Fibroblast of lung (primary cell): ENCODE measurements around the gene LGALS7. TPM values are rescaled to one million over a fixed set of nuclear protein-coding genes. Genes with fewer than 3 reads are reported as not detected.
A peak's percentile ranks its signal among the peaks of the same experiment; 100 is the strongest.
"Not testable (repeated sequence)": the region's sequence is repeated elsewhere in the genome, so short reads cannot be mapped to it uniquely, and the experiment has no call there.

ENCODE experiments used
- DNase-seq, 2 donors: peaks; one replicate each; pipeline versions ENCODE4 v3.0.0 to v3.0.0-alpha.2; 2010; ENCODE audit warnings: low read depth in 2 of 2
- H2AFZ ChIP-seq: 2 replicates; pipeline ENCODE4 v1.5.1; 2012; ENCODE audit warnings: low read length, control low read depth, inconsistent platforms
- H3K27ac ChIP-seq: 2 replicates; pipeline ENCODE4 v1.5.1; 2011; ENCODE audit warnings: low read length, control low read depth; ENCODE audit not compliant: insufficient read depth
- H3K27me3 ChIP-seq: 2 replicates; pipeline ENCODE4 v1.5.1; 2011; ENCODE audit warnings: mild to moderate bottlenecking, low read length; ENCODE audit not compliant: control insufficient read depth, insufficient read depth
- H3K36me3 ChIP-seq: 2 replicates; pipeline ENCODE4 v1.5.1; 2011; ENCODE audit warnings: low read length; ENCODE audit not compliant: control insufficient read depth, insufficient read depth
- H3K4me1 ChIP-seq: 2 replicates; pipeline ENCODE4 v1.5.1; 2011; ENCODE audit warnings: low read length; ENCODE audit not compliant: control insufficient read depth, insufficient read depth; ENCODE audit errors: extremely low read depth
- H3K4me2 ChIP-seq: 2 replicates; pipeline ENCODE4 v1.5.1; 2011; ENCODE audit warnings: low read length, control low read depth; ENCODE audit not compliant: insufficient read depth; ENCODE audit errors: extremely low read depth
- H3K4me3 ChIP-seq, 4 experiments: fragments of 200-600 bp in 1 of 4; sonication (generic) in 1 of 4; replicated peaks in 1 of 4; 2 replicates each; pipeline ENCODE4 v1.5.1; 2011 to 2016; ENCODE audit warnings: low read length in 4 of 4, low read depth in 3 of 4, mild to moderate bottlenecking in 3 of 4, control low read depth in 2 of 4, inconsistent platforms in 1 of 4, mixed read lengths in 1 of 4; ENCODE audit not compliant: insufficient read depth in 1 of 4; ENCODE audit errors: control extremely low read depth in 1 of 4
- H3K79me2 ChIP-seq: 2 replicates; pipeline ENCODE4 v1.5.1; 2012; ENCODE audit warnings: mild to moderate bottlenecking, low read length, inconsistent platforms; ENCODE audit not compliant: control insufficient read depth, insufficient read depth
- H3K9ac ChIP-seq: 2 replicates; pipeline ENCODE4 v1.5.1; 2011; ENCODE audit warnings: mild to moderate bottlenecking, low read length, control low read depth; ENCODE audit not compliant: insufficient read depth
- H3K9me3 ChIP-seq: 2 replicates; pipeline ENCODE4 v1.5.1; 2012; ENCODE audit warnings: low read depth, low read length; ENCODE audit not compliant: control insufficient read depth, insufficient read depth
- H4K20me1 ChIP-seq: 2 replicates; pipeline ENCODE4 v1.5.1; 2011; ENCODE audit warnings: low read length; ENCODE audit not compliant: control insufficient read depth, insufficient read depth; ENCODE audit errors: extremely low read depth
- CTCF ChIP-seq, 2 donors: IDR thresholded peaks in 1 of 2; conservative IDR thresholded peaks in 1 of 2; 1 replicate in 1 of 2; 2 replicates in 1 of 2; pipeline ENCODE4 v1.5.1; 2011 to 2012; ENCODE audit warnings: low read length in 2 of 2, control low read depth in 1 of 2, inconsistent platforms in 1 of 2, low read depth in 1 of 2, mild to moderate bottlenecking in 1 of 2
- EZH2 ChIP-seq: IDR thresholded peaks from 2 replicates; pipeline ENCODE4 v1.5.1; 2012; ENCODE audit warnings: low read length, control low read depth, mild to moderate bottlenecking; ENCODE audit errors: missing control alignments
- polyA plus RNA-seq, 2 donors: library from polyadenylated mRNA; depleted of rRNA in 1 of 2; stranded (reverse) in 1 of 2; unstranded in 1 of 2; fragments of >200 nt; gene quantifications; 2 replicates each; pipeline ENCODE4 v1.2.1, GENCODE V29; 2011 to 2012; ENCODE audit warnings: missing spikeins in 1 of 2
- total RNA-seq: library from RNA; depleted of rRNA; stranded (reverse); fragments of >200 nt; gene quantifications from 2 replicates; pipeline ENCODE4 v1.2.1, GENCODE V29; 2014

Gene LGALS7
- total and polyA plus RNA-seq, 2 donors (not counting 1 experiment from before 2014, with no cell fraction given) = not detected

DNA sequence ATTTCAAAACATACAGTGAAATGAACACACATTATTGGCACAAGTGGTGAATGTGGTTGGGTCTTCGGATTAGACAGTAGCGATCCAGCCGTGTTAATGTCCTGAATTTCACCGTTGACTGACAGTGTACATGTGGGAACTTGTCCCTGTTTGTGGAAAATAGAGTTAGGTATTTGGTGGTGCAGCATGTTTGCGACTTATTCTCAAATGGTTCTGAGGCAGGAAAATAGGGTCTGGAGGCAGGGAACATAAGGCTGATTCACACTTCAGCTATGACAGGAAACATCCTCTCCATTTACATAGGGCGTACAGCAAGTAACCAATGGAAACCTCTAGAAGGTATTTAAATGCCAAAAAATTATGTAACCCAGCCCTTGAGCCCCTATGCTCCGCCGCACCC lies 19.9 kb upstream of the LGALS7 start:
- no peaks in the 10 kb centered on the region for H4K20me1 ChIP-seq
- TF ChIP-seq EZH2 = no peak
- no peak for TF ChIP-seq CTCF (conservative IDR thresholded peaks at IDR 0.05 in 1 of 2, IDR thresholded peaks at IDR 0.05 in 1 of 2; ENCODE audit: low read depth in 1 of 2, low read length in 2 of 2)
- no peak overlapping the region for H3K9ac ChIP-seq
- H3K4me2 ChIP-seq = no peak overlapping the region
- H3K27ac ChIP-seq = no peak overlapping the region
- H3K79me2 ChIP-seq = no peaks in the 10 kb centered on the region
- no peak overlapping the region for H3K4me3 ChIP-seq
- no peaks in the 10 kb centered on the region for H3K4me1 ChIP-seq
- H3K27me3 ChIP-seq = no peaks in the 10 kb centered on the region
- no peak overlapping the region for H2AFZ ChIP-seq
- no peaks in the 10 kb centered on the region for H3K36me3 ChIP-seq
- no peaks in the 10 kb centered on the region for H3K9me3 ChIP-seq
- DNase-seq = peak; percentile 29 to 50

DNA sequence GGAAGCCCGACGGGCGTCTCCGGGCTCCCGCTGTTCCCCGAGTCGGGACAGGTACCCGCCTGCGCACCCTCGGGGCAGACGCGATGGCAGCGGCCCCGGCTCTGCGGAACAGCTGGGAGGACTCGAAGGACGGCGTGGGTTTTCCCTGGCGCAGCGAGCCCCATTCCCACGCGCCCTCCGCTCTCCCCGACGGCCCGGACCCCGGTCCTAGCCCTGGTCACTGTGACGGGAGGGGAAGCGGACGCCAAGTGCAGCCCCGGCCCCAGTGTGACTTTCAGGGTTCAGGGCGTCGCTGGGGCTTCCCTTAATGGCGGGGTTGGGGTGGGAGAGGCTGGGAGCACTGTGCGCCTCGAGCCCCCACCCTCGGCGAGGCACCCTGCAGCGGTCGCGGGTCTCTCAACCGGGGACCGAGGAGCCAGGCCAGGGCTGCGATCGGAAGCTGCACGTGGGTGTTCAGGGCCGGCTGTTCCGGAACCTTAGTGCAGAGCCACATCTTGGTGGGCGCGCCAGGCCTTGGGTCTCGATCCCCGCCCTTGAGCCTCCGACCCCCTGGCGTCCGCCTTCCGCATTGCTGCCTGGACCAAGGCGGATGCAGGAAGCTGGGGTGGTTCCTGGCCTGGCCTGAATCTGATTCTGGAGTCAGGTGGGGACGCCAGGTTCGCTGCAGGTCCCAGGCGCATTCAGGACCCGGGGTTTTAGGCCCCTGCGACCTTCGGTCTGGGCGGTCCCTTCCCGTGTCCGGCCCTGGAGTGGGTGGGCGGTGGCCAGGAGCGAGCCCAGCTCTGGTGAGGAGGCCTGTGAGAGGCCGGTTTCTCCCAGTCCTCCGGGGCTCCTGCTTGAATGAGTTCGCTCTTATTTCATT lies 19.2 kb upstream of the LGALS7 start:
- H3K9ac ChIP-seq = no peak overlapping the region

GRCh38 chr19:38791451-38792064 lies 18.2 kb upstream of the LGALS7 start:
- not testable (repeated sequence) for DNase-seq, H4K20me1 ChIP-seq, H3K27me3 ChIP-seq, H3K27ac ChIP-seq, H3K9ac ChIP-seq, H3K36me3 ChIP-seq, H3K4me1 ChIP-seq, H3K79me2 ChIP-seq, H2AFZ ChIP-seq, H3K9me3 ChIP-seq, H3K4me2 ChIP-seq
- peak overlapping the region in 1 of 4 experiments; percentile 20 for H3K4me3 ChIP-seq

More for the DNA sequence above, 19.2 kb upstream of the LGALS7 start:
- Histone ChIP-seq H2AFZ (no peak overlapping the region), H3K27ac (no peak overlapping the region), H4K20me1 (no peaks in the 10 kb centered on the region), H3K27me3 (no peaks in the 10 kb centered on the region), H3K4me2 (no peak overlapping the region), H3K4me3 (no peak overlapping the region), H3K9me3 (no peaks in the 10 kb centered on the region), H3K36me3 (no peaks in the 10 kb centered on the region), H3K4me1 (no peaks in the 10 kb centered on the region), H3K79me2 (no peaks in the 10 kb centered on the region)
- DNase-seq = peak in 1 of 2 donors; percentile 14
- TF ChIP-seq CTCF (conservative IDR thresholded peaks at IDR 0.05 in 1 of 2, IDR thresholded peaks at IDR 0.05 in 1 of 2; ENCODE audit: low read depth in 1 of 2, low read length in 2 of 2) = peak in 1 of 2 donors; percentile 41
- TF ChIP-seq EZH2 = no peak

- H3K27ac ChIP-seq, H3K36me3 ChIP-seq, H3K4me1 ChIP-seq, H3K79me2 ChIP-seq, H3K9ac ChIP-seq, DNase-seq, H3K9me3 ChIP-seq, H3K4me2 ChIP-seq, H3K27me3 ChIP-seq, H4K20me1 ChIP-seq, H2AFZ ChIP-seq: not testable (repeated sequence)
- peak overlapping the region in 1 of 4 experiments; percentile 20 for H3K4me3 ChIP-seq
Measured at GRCh38 chr19:38790507-38791403, 17.4 kb upstream of the LGALS7 start.
